Amniotic stem cell (primary cell): ENCODE data around the gene TRPM1.
A peak's percentile ranks its signal among the peaks of the same experiment; 100 is the strongest.

Experiments used
- DNase-seq: peaks from one replicate; lab custom pipeline; 2025; lab: John Stamatoyannopoulos, UW

TRPM1 gene

DNA sequence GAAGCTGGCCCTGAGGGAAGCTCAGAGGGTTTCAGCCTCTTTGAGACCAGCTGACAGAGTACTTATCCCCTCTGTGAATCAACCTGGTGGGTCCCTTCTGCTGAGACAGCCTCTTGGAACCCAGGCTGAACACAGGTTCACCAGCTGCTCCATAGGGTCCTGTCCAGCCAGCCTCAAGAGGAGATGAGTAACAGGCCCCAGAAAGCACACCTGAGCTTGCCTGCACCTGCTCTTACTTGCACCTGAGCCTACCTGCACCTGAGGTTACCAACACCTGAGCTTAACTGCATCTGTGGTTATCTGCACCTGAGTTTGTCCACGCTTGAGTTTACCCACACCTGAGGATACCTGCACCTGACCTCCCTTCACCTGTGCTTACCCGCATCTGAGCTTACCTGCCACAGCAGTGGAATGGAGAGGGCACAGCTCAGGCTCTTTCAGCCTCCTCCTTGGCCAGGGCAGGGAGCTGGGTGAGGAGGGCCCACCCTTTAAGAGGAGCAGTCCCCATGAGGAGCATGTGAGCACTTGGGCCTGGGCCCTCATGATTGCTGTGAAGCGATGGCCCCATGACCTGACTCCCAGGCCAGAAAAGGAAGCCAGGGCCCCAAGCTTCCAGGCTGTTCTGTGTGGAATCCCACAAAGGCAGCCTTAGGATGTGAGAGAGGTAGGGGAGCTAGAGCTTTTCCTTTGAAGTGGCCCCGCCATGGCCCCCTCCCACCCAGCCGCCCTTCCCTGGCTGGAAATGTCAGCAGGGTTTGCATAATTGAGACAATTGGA lies at the start of gene TRPM1:
Gene TRPM1, minus strand, starts transcription at position 464 of the 777 bp plus-strand sequence. CDS start 20,370 bp downstream, outside the sequence.
- DNase-seq, result no peak

DNA sequence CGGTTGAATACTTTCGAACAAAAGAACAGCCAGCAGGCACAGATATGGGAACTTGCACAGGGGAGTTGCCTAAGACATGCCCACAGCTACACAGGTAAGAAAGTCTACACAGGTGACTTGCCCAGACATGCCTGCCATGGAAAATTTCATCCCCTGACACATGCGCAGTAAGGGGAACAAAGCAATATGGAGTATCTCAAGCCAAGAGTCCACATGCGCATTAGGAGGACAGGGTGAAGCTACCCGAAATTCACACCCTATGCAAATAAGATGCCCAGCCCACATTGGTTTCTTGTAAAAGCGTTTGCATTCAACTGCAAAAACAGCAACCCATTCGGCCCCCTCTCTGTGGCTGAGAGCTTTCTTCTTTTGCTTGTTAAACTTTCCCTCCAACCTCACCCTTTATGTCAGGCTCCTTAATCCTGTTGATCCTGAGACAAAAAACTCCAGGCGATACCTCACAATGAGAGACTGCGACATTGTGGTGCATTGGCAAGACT lies 49.3 kb upstream of the TRPM1 start:
- DNase-seq, result no peak

DNA sequence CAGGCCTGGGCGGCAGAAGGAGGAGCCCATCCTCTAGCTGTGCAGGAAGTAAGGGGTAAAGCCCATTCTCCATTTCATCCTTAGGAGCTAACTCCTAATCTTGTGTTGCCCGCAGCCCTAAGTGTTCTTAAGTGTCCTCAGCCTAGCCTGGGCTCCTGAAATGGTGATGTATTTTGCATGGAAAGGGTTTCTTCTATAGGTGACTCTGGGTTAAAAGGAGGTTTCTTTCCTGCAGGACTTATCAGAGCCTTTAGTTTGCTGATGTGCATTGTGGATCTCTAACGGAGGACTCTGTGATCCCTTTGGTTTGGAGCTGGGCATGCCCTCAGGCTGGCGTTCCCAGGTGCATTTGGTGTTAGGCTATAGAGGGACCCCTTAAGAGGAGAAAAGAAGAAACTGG lies 48.5 kb upstream of the TRPM1 start:
- DNase-seq, result no peak

DNA sequence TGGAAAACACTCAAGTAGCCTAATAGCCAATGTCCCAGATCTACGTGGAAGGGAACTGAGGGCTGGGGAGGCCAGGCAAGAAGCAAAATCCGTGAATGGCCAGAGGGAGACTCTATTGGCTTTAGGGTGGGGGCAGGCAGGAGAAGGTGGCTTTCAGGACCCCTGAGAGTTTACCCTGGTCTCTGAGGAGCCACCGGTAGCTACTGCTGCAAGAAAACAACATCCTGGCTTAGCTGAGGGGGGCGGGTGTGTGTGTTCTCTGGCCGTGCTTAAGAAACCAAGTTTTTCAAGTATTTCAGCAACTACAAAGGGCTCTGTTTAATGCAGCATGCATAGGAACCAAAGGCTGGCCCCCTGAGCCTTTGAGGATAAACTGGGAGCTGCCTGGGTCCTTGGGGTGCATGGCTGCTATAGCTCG lies 47.6 kb upstream of the TRPM1 start:
- DNase-seq, result no peak

DNA sequence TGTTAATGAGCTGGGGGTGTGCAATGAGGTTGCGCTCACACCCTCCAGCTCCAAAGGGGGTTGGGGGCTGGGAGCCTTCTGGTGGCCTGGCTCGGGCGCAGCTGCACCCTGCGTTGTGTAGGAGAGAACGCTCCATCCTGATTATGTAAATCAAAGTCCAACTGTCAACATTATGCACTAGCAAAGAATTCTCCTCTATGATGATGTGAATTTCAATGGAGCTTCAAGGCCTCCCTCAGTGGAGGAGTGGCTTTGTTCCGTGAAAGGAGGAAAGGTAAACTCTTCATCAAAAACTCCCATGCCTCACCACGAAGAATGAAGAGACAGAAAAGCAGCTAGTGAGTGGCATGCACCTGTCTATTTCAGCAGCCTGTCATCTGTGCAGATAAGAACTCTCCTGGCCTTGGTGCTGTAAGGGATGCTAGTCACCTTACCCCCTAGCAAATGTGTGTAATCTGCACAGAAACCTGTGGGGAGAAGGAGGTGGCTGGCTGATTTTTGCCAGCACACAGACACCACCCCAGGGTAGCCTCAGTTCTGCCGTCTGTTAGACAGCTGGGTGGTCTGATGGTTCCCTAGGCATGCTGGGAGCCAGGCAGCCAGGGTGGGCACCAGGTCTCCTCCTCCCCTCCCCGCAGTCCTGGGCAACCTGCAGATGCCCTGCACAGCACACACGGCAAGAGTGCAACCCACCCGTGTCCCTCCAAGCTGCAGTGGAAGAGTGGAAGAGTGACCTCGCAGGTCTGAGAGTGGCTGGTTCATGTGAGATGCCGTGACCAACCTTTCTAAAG lies 47.0 kb upstream of the TRPM1 start:
- DNase-seq, result no peak

DNA sequence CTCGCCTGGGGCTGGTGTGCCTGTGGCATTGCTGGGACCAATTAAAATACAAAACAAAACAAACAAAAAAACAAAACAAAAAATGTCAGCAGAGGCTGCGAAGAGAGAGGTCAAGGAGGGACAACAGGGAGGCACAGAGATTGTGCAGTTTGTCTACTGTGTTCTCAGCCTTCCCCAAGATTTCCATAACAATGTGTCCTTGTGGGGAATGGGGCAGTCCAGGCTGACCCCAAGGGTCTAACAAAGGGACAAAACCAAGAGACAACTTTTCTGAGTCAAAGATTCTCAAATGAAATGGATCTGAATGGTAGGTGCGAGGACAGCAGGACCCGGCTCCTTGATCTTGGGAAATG lies 46.4 kb upstream of the TRPM1 start:
- DNase-seq, result no peak

DNA sequence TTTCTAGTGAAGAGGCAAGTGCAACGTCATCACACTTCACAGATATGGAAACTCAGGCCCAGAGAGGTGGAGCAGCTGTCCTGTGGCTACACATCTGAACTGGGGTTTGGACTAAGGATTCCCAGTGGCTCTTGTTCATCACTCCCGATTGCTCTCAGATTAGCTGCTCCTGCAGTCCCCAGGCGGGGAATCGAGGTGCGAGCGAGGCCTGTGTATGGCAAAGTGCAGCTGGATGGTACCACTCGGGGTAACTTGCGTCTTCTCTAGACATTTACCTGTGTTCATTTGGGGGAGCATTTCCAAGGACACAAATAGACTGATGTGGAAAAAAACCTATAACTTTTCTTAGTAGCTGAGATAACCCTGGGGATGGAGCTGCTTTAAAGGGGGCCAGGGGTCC lies 45.9 kb upstream of the TRPM1 start:
- DNase-seq, result no peak

DNA sequence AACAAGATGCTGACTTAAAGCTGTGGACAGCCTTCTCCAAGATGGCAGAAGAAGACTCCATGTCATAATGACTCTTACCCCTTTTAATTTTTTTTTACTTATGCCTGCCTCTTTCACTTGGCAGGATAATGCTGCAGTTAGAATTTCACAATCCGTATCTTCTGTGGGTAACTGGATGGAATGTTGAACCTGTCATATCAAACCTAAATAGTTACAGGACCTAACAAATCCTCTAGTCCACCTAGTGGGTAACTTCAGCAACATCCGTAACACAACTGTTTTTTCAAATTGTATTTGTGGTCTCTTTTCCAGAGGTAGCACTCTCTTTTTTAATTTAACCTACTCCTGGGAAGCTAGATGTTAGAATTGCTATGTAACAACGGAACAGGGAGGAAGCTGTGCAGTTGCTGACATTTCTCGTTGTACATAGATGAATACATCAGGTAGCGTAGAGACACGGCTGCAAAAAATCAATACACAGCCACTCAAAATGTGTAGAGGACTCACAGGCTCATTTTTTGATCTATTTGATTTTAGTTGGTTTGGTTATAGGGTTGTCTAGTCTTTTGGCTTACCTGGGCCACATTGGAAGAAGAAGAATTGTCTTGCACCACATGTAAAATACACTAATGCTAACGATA lies 43.9 kb upstream of the TRPM1 start:
- DNase-seq, result no peak

DNA sequence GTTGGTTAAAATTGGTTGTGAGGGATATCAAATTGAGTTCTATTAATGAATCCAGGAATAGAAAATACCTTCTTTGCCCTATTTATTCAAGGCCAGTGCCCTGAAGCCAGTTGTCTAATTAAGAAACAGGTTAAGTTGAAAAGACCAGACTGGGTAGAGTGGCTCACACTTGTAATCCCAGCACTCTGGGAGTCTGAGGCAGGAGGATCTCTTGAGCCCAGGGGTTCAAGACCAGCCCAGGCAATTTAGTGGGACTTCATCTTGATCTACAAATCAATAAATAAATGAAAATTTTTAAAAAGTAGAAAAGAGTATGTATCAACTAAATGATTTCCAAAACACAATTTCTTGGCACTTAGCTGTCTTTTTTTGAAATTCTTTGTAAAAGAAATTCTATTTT lies 40.3 kb upstream of the TRPM1 start:
- no peak for DNase-seq

DNA sequence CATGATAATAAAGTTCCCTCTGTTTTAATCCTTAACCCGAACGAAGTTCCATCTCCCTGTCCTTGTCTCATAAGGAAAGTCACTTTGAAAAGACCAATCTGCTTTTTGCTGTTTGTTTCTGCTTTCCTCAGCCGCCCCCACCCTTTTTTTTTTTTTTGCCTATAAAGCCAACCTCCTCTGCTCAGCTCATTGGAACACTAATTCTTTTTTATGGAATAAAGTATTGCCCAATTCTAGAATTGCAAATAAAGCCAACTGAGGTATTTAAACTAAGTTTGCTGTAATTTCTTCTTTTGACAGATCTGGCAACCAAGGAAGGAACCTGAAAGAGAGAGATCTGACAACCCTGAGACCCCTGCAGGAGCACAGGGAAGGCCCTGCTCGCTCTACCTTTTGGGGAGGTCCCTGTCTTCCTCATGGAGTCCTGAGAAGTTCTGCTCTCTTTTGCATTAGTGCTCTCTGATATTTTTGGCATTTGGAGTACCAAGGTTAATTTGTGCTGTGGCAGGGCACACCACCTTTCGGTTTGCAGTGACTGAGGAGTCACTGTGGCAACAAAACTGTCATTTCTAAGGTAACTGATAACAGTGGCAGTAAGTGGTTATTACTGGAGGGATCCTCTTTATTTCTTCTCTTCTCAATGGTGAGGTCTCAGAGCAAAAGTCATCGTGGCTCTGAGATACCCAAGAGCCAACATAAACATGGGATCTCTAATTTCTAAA lies 35.2 kb upstream of the TRPM1 start:
- no peak for DNase-seq

DNA sequence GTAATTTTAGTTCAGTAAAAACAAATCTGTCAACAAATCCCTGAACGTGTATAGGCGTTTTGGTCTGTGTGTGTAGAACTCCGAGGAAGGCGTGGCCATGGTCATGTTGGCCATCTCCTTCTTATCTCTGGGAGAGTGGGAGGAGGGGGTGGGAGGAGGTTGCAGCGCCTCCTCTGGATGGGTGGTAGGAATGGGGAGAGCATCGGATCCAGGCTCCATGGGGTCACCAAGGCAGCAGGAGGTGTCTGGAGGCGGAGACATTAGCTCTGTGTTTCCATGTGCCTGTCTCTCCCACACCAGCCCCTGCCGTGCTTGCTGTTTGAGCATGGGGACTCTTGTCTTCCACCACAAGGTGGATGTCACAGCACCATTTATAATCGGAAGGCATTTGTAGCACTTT lies 34.5 kb upstream of the TRPM1 start:
- no peak for DNase-seq

DNA sequence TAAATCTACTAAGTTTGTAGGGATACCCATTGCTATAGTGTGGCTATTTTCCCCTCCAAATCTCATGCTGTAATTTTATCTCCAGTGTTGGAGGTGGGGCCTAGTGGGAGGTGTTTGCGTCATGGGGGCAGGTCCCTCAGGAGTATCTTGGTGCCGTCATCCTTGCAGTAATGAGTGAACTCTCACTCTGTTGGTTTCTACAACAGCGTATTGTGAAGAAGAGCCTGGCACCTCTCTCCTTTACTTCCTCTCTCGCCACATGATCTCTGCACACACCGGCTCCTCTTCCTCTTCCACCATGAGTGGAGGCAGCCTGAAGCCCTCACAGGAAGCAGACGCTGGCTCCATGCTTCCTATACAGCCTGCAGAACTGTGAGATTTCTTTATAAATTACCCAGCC lies 34.0 kb upstream of the TRPM1 start:
- DNase-seq, result no peak

DNA sequence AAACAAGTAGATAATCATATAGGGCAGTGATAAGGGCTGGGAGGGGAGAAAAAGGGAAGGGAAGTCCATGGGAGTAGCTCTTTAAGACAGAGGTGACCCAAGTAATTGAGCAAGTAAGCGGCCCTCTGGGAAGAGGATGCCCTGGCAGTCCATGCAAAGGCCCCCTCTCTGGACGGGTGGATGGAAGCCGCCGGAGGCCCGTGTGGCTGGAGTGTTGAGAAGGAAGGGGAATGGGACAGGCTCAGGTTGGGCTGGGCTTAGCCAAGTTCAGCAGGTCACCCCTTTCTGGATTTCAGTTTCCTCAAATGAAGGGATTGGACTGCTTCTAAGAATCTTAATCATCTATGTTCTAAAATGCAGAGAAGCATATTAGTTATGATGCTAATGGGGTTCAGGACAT lies 32.4 kb upstream of the TRPM1 start:
- no peak for DNase-seq

DNA sequence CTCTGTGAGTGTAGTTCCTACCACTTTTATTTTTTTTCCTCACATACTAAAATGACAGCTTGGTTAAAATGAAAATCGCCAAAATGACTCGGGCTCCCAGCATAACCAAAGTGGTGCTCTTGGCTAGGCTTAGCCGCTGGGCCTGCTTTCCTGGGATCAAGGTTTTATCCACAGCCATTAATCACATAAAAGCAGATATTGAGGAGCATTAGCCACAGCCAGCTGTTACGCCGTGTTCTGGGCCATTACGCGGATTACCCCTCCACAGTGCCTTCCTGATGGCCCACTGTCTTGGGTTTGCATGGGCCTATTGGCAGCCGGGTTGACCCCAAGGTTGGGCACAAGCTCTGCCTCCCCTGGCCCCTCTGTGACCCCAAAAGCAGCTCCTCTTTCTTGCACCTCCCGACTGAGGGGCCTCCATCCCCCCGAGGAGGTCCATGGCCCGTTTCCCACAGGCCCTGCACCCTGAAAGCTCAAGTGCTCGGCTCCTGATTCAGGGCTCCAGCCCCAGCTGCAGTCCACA lies 30.4 kb upstream of the TRPM1 start:
- no peak for DNase-seq

DNA sequence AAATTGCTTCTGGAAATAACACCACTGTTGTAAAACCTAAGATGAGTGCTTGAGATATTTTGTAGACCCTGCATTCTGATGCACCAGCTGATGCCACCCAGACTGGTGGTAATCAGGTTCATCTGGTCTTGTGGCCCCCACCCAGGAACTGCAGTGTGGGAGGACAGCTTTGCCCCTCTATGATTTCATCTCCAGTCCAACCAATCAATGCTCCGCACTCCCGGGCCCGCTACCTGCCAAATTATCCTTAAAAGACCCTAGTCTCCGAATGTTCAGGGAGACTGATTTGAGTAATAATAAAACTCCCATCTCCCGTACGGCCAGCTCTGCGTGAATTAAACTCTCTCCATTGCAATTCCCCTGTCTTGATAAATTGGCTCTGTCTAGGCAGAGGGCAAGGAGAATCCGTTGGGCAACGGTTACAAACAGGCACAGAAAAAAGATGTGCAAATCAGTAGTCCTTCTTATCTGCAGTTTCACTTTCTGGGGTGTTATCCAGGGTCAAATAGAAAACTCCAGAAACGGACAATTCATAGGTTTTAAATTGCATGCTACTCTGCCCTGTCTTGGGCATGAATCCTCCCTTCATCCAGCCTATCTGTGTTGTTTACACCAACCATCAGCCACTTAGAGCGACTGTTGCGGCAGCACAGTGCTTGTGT lies 29.2 kb upstream of the TRPM1 start:
- no peak for DNase-seq

DNA sequence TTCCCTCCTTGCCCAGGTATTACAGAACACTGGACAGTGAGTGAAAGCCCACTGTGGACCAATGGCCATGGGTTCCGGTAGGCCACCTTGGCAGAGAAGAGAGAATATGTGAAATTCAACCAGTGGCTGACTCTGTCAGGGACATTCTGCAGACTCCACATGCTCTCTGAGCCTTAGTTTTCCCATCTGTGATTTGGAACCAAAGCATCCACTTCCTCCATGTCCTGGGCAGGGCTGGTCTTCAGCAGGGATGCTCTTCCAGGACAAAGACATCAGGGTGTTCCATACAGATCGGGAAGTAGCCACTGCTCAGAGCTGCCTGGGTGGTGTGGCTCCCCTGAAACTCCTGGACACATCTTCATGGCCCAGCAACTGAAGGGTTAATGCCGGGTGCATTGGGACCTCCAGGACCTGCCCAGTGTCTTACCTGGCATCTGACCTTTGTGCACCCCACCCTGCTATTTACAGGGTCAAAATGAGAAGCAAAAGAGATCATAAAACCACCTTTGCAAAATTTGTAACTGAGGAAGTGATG lies 28.3 kb upstream of the TRPM1 start:
- DNase-seq, result no peak

DNA sequence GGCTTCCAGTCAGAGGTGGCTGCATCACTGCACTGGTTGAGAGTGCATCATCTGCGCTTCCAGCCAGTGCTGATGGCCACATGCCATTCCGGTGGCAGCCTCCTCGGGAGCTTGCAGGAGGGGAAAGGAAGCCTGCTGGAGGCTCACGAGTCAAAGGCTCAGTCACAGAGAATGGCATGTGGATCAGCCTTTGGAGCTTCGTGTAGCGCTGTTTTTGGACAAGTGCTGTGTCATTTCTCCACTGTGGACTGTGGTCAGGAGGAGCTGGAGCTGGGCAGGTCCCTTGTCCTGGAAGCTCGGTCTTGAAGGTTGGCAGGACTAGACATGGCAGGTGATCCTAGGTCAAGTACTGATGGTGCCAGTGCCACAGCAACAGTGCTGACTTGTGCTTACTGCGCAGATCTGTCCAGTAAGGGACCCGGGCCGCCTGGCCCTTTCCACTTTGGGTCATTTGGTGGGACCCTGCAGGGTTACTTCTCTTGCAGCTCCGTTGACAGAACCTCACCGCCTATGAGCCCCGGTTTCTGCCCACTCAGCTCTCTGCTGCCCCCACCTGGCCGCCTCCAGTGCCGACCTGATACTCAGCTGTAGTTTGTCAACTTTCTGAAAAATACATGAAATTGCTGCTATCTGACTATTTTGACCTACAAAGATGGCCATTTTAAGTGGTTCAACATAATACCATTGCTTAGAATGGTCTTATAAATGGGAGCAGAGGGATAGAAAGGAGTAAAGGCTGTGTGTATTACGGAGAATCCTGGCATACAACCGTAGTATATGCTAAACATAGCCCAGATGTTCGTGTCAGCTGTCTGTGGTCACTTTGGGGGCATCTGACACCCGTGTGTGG lies 27.6 kb upstream of the TRPM1 start:
- peak; percentile 31 for DNase-seq

DNA sequence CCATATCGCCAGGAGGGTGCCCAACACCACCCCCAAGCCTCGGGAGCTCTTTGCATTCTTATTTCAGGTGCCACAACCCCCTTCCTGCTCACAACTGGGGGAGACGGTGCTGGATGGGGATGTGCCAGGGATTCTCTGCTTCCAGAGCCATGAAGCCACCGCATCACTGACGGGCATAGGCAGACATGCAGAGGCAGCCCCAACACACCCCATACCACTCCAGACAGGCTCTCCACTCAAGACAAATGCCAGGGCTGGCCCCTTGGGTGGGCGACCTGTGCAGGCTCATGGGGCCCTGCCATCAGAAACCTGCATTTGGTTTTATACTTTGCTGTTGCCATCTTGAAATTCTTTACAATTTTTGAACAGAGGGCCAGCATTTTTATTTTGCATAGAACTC lies 27.0 kb upstream of the TRPM1 start:
- DNase-seq, result no peak

DNA sequence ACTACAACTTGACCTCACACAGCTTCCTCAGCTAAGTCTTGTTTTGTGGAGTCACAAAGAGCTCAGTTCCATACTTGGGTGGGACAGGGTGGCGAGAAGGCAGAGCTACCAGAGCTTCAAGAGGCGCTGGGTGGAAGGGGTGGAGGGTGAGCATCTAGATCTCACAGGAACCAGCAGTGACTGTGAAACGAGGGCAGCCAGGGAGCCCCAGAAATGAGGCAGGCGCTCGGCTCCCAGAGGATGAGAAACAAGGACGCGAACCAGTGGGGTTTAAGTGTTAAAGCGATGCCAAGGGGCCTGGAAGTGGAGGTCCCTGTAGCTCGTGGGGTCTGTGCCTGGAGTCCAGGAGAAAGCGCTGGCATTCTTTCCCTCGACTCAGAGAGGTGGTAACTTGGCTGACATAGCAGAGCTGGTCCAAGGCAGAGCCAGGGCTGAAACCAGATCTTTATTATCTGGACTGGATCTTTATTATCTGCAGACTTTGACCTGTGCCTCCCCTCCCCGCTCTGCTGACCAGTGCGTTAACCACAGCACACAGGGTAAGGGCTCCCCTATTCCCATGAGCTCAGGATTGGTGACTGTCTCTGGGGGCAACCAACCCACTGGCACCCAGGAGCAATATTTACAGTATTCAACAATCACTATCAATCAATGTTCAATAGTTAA lies 26.2 kb upstream of the TRPM1 start:
- no peak for DNase-seq

DNA sequence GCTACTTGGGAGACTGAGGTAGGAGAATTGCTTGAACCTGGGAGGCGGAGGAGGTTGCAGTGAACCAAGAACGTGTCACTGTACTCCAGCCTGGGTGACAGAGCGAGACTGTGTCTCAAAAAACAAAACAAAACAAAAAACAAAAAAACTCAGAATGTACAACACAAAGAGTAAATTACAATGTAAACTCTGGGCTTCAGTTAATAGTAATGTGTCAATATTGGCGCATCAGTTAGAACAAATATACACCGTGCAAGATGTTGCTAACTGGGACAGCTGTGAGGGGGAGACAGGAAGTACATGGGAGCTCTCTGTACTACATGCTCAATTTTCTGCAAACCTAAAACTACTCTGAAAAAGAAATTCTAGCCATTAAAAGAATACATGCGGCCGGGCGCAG lies 23.5 kb upstream of the TRPM1 start:
- DNase-seq, result no peak
